ENCODE results near the gene TNS2.

DNA sequence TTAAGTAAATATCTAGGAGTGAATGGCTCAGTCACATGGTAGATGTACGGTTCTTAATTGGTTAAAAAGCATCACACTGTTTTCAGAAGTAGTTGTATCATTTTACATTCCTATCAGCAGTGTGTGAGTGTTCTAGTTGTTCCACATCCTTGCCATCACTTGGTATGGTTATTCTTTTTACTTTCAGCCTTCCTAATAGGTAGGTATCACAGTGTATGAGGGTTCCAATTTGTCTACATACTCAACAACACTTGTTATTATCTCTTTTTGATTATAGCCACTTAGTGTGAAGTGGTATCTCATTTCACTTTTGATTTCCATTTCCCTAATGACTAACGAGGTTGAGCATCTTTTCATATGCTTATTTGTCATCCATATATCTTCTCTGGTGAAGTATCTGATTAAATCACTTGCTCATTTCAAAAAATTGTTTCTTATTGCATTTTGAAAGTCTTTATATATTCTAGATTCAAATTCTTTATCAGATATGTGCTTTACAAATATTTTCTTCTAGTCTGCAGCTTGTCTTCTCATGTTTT, 32.8 kb downstream of the TNS2 start:
- TF ChIP-seq, protein P1, sequence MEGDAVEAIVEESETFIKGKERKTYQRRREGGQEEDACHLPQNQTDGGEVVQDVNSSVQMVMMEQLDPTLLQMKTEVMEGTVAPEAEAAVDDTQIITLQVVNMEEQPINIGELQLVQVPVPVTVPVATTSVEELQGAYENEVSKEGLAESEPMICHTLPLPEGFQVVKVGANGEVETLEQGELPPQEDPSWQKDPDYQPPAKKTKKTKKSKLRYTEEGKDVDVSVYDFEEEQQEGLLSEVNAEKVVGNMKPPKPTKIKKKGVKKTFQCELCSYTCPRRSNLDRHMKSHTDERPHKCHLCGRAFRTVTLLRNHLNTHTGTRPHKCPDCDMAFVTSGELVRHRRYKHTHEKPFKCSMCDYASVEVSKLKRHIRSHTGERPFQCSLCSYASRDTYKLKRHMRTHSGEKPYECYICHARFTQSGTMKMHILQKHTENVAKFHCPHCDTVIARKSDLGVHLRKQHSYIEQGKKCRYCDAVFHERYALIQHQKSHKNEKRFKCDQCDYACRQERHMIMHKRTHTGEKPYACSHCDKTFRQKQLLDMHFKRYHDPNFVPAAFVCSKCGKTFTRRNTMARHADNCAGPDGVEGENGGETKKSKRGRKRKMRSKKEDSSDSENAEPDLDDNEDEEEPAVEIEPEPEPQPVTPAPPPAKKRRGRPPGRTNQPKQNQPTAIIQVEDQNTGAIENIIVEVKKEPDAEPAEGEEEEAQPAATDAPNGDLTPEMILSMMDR (tag by site-specific recombination; IDR thresholded peaks at IDR 0.05): no peak
- no peak for TF ChIP-seq ZNF670 (tag by site-specific recombination; IDR thresholded peaks at IDR 0.05; ENCODE audit: low read depth)
- TF ChIP-seq, protein P2, sequence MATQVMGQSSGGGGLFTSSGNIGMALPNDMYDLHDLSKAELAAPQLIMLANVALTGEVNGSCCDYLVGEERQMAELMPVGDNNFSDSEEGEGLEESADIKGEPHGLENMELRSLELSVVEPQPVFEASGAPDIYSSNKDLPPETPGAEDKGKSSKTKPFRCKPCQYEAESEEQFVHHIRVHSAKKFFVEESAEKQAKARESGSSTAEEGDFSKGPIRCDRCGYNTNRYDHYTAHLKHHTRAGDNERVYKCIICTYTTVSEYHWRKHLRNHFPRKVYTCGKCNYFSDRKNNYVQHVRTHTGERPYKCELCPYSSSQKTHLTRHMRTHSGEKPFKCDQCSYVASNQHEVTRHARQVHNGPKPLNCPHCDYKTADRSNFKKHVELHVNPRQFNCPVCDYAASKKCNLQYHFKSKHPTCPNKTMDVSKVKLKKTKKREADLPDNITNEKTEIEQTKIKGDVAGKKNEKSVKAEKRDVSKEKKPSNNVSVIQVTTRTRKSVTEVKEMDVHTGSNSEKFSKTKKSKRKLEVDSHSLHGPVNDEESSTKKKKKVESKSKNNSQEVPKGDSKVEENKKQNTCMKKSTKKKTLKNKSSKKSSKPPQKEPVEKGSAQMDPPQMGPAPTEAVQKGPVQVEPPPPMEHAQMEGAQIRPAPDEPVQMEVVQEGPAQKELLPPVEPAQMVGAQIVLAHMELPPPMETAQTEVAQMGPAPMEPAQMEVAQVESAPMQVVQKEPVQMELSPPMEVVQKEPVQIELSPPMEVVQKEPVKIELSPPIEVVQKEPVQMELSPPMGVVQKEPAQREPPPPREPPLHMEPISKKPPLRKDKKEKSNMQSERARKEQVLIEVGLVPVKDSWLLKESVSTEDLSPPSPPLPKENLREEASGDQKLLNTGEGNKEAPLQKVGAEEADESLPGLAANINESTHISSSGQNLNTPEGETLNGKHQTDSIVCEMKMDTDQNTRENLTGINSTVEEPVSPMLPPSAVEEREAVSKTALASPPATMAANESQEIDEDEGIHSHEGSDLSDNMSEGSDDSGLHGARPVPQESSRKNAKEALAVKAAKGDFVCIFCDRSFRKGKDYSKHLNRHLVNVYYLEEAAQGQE (tag by site-specific recombination; IDR thresholded peaks at IDR 0.05): no peak
- TF ChIP-seq SETDB1 (IDR thresholded peaks at IDR 0.05; ENCODE audit: insufficient read length, low read length): no peak
- TF ChIP-seq ZNF24 (tag by site-specific recombination; IDR thresholded peaks at IDR 0.05): no peak
- TF ChIP-seq, protein P3, sequence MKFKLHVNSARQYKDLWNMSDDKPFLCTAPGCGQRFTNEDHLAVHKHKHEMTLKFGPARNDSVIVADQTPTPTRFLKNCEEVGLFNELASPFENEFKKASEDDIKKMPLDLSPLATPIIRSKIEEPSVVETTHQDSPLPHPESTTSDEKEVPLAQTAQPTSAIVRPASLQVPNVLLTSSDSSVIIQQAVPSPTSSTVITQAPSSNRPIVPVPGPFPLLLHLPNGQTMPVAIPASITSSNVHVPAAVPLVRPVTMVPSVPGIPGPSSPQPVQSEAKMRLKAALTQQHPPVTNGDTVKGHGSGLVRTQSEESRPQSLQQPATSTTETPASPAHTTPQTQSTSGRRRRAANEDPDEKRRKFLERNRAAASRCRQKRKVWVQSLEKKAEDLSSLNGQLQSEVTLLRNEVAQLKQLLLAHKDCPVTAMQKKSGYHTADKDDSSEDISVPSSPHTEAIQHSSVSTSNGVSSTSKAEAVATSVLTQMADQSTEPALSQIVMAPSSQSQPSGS (tag by site-specific recombination; IDR thresholded peaks at IDR 0.05; ENCODE audit: low read depth): no peak
- no peak for TF ChIP-seq ZNF600 (tag by site-specific recombination; IDR thresholded peaks at IDR 0.05)
- TF ChIP-seq, protein P4, sequence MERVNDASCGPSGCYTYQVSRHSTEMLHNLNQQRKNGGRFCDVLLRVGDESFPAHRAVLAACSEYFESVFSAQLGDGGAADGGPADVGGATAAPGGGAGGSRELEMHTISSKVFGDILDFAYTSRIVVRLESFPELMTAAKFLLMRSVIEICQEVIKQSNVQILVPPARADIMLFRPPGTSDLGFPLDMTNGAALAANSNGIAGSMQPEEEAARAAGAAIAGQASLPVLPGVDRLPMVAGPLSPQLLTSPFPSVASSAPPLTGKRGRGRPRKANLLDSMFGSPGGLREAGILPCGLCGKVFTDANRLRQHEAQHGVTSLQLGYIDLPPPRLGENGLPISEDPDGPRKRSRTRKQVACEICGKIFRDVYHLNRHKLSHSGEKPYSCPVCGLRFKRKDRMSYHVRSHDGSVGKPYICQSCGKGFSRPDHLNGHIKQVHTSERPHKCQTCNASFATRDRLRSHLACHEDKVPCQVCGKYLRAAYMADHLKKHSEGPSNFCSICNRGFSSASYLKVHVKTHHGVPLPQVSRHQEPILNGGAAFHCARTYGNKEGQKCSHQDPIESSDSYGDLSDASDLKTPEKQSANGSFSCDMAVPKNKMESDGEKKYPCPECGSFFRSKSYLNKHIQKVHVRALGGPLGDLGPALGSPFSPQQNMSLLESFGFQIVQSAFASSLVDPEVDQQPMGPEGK (tag by site-specific recombination; IDR thresholded peaks at IDR 0.05): no peak
- TF ChIP-seq, protein P5, sequence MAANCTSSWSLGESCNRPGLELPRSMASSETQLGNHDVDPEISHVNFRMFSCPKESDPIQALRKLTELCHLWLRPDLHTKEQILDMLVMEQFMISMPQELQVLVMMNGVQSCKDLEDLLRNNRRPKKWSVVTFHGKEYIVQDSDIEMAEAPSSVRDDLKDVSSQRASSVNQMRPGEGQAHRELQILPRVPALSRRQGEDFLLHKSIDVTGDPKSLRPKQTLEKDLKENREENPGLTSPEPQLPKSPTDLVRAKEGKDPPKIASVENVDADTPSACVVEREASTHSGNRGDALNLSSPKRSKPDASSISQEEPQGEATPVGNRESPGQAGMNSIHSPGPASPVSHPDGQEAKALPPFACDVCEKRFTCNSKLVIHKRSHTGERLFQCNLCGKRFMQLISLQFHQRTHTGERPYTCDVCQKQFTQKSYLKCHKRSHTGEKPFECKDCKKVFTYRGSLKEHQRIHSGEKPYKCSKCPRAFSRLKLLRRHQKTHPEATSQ (tag by site-specific recombination; IDR thresholded peaks at IDR 0.05): no peak
